ENCODE results near the gene BRCA1. TPM values are rescaled to one million over a fixed set of nuclear protein-coding genes. Genes with fewer than 3 reads are reported as not detected.

BRCA1 gene
- total RNA-seq, 6 experiments from 2014 or later: 3.1 to 6.7 (median 3.9) TPM

- ATAC-seq (peak; percentile 80 to 92 (median 90)), DNase-seq (no peak)
- 56% methylated on average over 3 of the region's 3 CpGs for WGBS (ENCODE audit: insufficient coverage, low coverage, low lambda C conversion rate, missing lambda C conversion rate)
Observed at GRCh38 chr17:43151880-43152456, 26.8 kb upstream of the BRCA1 start.

GRCh38 chr17:43146649-43147048, 21.5 kb upstream of the BRCA1 start:
- intact Hi-C loops (cut with DNase I): loop anchor here in 1 of 2 donors (10.0 kb wide), 1 partner anchor 122 kb away; the partner anchor contains the start of genes RND2 and VAT1
- no peaks in the 10 kb centered on the region for H3K9me3 ChIP-seq
- DNase-seq: no peak
- H3K27me3 ChIP-seq: no peaks in the 10 kb centered on the region
- H3K4me1 ChIP-seq: peaks cover 0 to 3% (median 0%) of the 10 kb centered on the region in 4 donors
- no peak for TF ChIP-seq CTCF (IDR thresholded peaks at IDR 0.05)
- TF ChIP-seq POLR2A (IDR thresholded peaks at IDR 0.05): no peak
- no peak for ATAC-seq
- no peaks in the 10 kb centered on the region for H3K36me3 ChIP-seq
- no peak overlapping the region for H3K27ac ChIP-seq
- WGBS (ENCODE audit: insufficient coverage, low coverage, low lambda C conversion rate, missing lambda C conversion rate): 90% methylated on average over 3 of the region's 4 CpGs
- H3K4me3 ChIP-seq: no peak overlapping the region

More at GRCh38 chr17:43151880-43152456, 26.8 kb upstream of the BRCA1 start:
- Histone ChIP-seq H3K4me1 (peaks cover 0 to 13% (median 0%) of the 10 kb centered on the region in 4 donors), H3K27ac (peak overlapping the region in 1 of 3 donors; percentile 2), H3K9me3 (no peaks in the 10 kb centered on the region), H3K4me3 (no peak overlapping the region), H3K27me3 (no peaks in the 10 kb centered on the region), H3K36me3 (no peaks in the 10 kb centered on the region)
- no peak for TF ChIP-seq POLR2A (IDR thresholded peaks at IDR 0.05)
- peak in 2 of 4 donors; percentile 4 to 7 for TF ChIP-seq CTCF (IDR thresholded peaks at IDR 0.05)
- intact Hi-C loops (cut with DNase I): no loop called here

- ATAC-seq (no peak), DNase-seq (no peak)
- no peak overlapping the region for H3K4me3 ChIP-seq
- H3K4me1 ChIP-seq: no peaks in the 10 kb centered on the region
- intact Hi-C loops (cut with DNase I): loop anchor here in 1 of 2 donors (10.0 kb wide), 1 partner anchor 118 kb away; the partner anchor contains the start of genes RND2 and VAT1
- WGBS (ENCODE audit: insufficient coverage, low coverage, low lambda C conversion rate, missing lambda C conversion rate): 80% methylated on average over 1 of the region's 5 CpGs
- H3K9me3 ChIP-seq: no peaks in the 10 kb centered on the region
- no peak overlapping the region for H3K27ac ChIP-seq
- no peaks in the 10 kb centered on the region for H3K27me3 ChIP-seq
- H3K36me3 ChIP-seq: no peaks in the 10 kb centered on the region
- TF ChIP-seq CTCF (IDR thresholded peaks at IDR 0.05) (no peak), POLR2A (IDR thresholded peaks at IDR 0.05) (no peak)
Observed at GRCh38 chr17:43143201-43143600, 18.0 kb upstream of the BRCA1 start.

GRCh38 chr17:43142153-43142552, 17.0 kb upstream of the BRCA1 start:
- Histone ChIP-seq H3K27ac (no peak overlapping the region), H3K36me3 (no peaks in the 10 kb centered on the region), H3K4me1 (no peaks in the 10 kb centered on the region), H3K27me3 (no peaks in the 10 kb centered on the region), H3K4me3 (no peak overlapping the region), H3K9me3 (no peaks in the 10 kb centered on the region)
- intact Hi-C loops (cut with DNase I): loop anchor here in 1 of 2 donors (10.0 kb wide), 1 partner anchor 117 kb away; the partner anchor contains the start of genes RND2 and VAT1
- TF ChIP-seq CTCF (IDR thresholded peaks at IDR 0.05): no peak
- no peak for TF ChIP-seq POLR2A (IDR thresholded peaks at IDR 0.05)
- ATAC-seq (no peak), DNase-seq (no peak)
- 90% methylated on average over 4 of the region's 5 CpGs for WGBS (ENCODE audit: insufficient coverage, low coverage, low lambda C conversion rate, missing lambda C conversion rate)

All from right lobe of liver (tissue), 6 donors.